SU-DHL-6 (cell line): Measurements from ENCODE around the gene TOP2B.

Experiments
- H2AFZ ChIP-seq: fragments of 200-600 bp; sonication (generic); 2 replicates; pipeline ENCODE4 v1.6.1; 2014; ENCODE audit warnings: low read depth, mild to moderate bottlenecking, moderate library complexity, mixed read lengths, antibody characterized with exemption, low read length; ENCODE audit not compliant: severe bottlenecking
- H3F3A ChIP-seq: fragments of 200-600 bp; shearing (Covaris generic); 2 replicates; pipeline ENCODE4 v1.6.0; 2016; ENCODE audit warnings: antibody characterized with exemption, mild to moderate bottlenecking; ENCODE audit not compliant: insufficient read depth
- H3K27ac ChIP-seq: fragments of 200-600 bp; sonication (generic); 2 replicates; pipeline ENCODE4 v1.5.1; 2016; ENCODE audit warnings: low read depth, mild to moderate bottlenecking, low read length, moderate library complexity, mixed read lengths
- H3K27me3 ChIP-seq: fragments of 200-600 bp; sonication (generic), shearing (Covaris generic); 2 replicates; pipeline ENCODE4 v1.6.0; 2014; ENCODE audit warnings: mild to moderate bottlenecking, low read length
- H3K36me3 ChIP-seq: fragments of 200-600 bp; sonication (generic); 2 replicates; pipeline ENCODE4 v1.6.1; 2014; ENCODE audit warnings: mild to moderate bottlenecking, low read length, mixed read lengths
- H3K4me2 ChIP-seq: fragments of 300-600, 200-600 bp; shearing (Covaris generic), sonication (generic); 2 replicates; pipeline ENCODE4 v1.6.0; 2014; ENCODE audit warnings: low read length, low read depth, mild to moderate bottlenecking; ENCODE audit not compliant: poor library complexity, severe bottlenecking
- H3K4me3 ChIP-seq: fragments of 200-600 bp; sonication (generic); 2 replicates; pipeline ENCODE4 v1.5.1; 2014; ENCODE audit warnings: antibody characterized with exemption, low read length, mild to moderate bottlenecking, mixed read lengths; ENCODE audit not compliant: insufficient read depth, poor library complexity, severe bottlenecking
- H3K79me2 ChIP-seq: fragments of 200-600 bp; sonication (generic); 2 replicates; pipeline ENCODE4 v1.6.1; 2014; ENCODE audit warnings: mild to moderate bottlenecking, low read length, moderate library complexity; ENCODE audit not compliant: insufficient read depth
- H3K9ac ChIP-seq: fragments of 200-600 bp; sonication (generic); 2 replicates; pipeline ENCODE4 v1.7.0; 2014; ENCODE audit warnings: mild to moderate bottlenecking, low read length
- H3K9me2 ChIP-seq: fragments of 200-600 bp; sonication (generic); replicated peaks from 2 replicates; pipeline ENCODE4 v1.6.1; 2014; ENCODE audit warnings: low read length; ENCODE audit not compliant: insufficient read depth
- H3K9me3 ChIP-seq: fragments of 200-600 bp; sonication (generic); 2 replicates; pipeline ENCODE4 v1.6.1; 2014; ENCODE audit warnings: low read length, mixed read lengths; ENCODE audit not compliant: insufficient read depth
- H4K20me1 ChIP-seq: fragments of 200-600 bp; sonication (generic); 2 replicates; pipeline ENCODE4 v1.6.1; 2014; ENCODE audit warnings: low read depth, mild to moderate bottlenecking, antibody characterized with exemption, low read length, moderate library complexity, mixed read lengths
- EZH2phosphoT487 ChIP-seq: fragments of 200-600 bp; sonication (generic), shearing (Covaris generic); conservative IDR thresholded peaks from 2 replicates; pipeline ENCODE4 v1.6.1; 2018; ENCODE audit warnings: mild to moderate bottlenecking, antibody characterized with exemption, low read length, moderate library complexity, mixed read lengths
- TF ChIP-seq, protein P1 (sequence below): fragments of 200-600 bp; sonication (generic); IDR thresholded peaks from one replicate; pipeline ENCODE4 v1.5.1; 2017; ENCODE audit warnings: antibody characterized with exemption, mild to moderate bottlenecking, low read length, moderate library complexity; ENCODE audit not compliant: insufficient read depth, poor library complexity, severe bottlenecking

The TOP2B gene

DNA sequence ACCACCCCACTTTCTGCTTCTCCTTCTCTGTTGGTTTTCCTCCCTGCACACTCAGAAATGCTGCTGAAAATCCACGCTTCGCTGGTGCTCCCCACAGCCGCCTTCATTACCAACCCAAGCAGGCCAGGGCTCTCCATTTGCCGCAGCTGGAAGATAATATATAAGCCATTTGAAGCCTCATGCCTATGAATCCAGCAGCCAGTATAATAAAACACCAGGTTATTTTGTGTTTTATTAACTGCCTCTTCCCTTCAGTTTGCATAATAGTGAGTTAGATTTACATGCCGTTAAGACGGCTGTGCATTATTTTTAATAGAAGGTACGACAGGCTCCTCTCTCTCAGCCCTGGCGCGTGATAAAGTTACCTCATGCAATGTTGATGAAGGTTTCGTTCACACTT lies 86.6 kb downstream of the TOP2B start:
- Histone ChIP-seq H3K9ac (no peak overlapping the region), H3F3A (no peaks in the 10 kb centered on the region), H3K27me3 (no peaks in the 10 kb centered on the region), H3K4me2 (no peak overlapping the region), H3K9me3 (no peaks in the 10 kb centered on the region), H3K79me2 (no peaks in the 10 kb centered on the region), H3K27ac (no peak overlapping the region), H3K4me3 (no peak overlapping the region), H4K20me1 (no peaks in the 10 kb centered on the region), H3K36me3 (no peaks in the 10 kb centered on the region), H2AFZ (no peak overlapping the region), H3K9me2 (no peaks in the 10 kb centered on the region)
- TF ChIP-seq, protein P1, sequence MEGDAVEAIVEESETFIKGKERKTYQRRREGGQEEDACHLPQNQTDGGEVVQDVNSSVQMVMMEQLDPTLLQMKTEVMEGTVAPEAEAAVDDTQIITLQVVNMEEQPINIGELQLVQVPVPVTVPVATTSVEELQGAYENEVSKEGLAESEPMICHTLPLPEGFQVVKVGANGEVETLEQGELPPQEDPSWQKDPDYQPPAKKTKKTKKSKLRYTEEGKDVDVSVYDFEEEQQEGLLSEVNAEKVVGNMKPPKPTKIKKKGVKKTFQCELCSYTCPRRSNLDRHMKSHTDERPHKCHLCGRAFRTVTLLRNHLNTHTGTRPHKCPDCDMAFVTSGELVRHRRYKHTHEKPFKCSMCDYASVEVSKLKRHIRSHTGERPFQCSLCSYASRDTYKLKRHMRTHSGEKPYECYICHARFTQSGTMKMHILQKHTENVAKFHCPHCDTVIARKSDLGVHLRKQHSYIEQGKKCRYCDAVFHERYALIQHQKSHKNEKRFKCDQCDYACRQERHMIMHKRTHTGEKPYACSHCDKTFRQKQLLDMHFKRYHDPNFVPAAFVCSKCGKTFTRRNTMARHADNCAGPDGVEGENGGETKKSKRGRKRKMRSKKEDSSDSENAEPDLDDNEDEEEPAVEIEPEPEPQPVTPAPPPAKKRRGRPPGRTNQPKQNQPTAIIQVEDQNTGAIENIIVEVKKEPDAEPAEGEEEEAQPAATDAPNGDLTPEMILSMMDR, result no peak
- no peak for TF ChIP-seq EZH2phosphoT487

- Histone ChIP-seq H3K4me2 (no peak overlapping the region), H3F3A (no peaks in the 10 kb centered on the region), H3K9ac (no peak overlapping the region), H3K9me3 (no peaks in the 10 kb centered on the region), H4K20me1 (no peaks in the 10 kb centered on the region), H3K27ac (no peak overlapping the region), H2AFZ (no peak overlapping the region), H3K4me3 (no peak overlapping the region), H3K79me2 (no peaks in the 10 kb centered on the region), H3K9me2 (no peaks in the 10 kb centered on the region), H3K36me3 (no peaks in the 10 kb centered on the region), H3K27me3 (no peaks in the 10 kb centered on the region)
- TF ChIP-seq, protein P1, result no peak
- no peak for TF ChIP-seq EZH2phosphoT487
These were observed 87.8 kb downstream of the TOP2B start for GRCh38 chr3:25576831-25577454.

DNA sequence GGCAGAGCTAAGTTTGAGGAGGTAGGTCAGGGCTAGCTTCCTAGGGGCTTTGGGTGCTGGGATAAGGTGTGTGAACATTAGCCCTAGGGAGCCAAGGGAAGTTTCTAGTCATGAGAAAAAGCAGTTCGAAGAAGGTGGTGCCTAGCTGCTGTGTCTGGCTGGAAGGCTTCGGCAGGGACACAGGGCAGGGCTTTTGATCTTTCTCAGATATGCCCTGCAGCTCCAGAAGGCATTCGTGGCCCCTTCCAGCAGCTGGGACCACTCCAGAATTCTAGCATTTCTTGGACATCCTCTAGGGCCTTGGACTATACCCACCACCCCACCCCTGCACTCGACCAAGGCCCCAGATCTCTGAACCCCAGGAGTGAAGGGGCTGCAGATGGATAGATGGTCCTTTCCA lies 88.6 kb downstream of the TOP2B start:
- H3K27ac ChIP-seq, result no peak overlapping the region
- H3F3A ChIP-seq, result no peaks in the 10 kb centered on the region
- H4K20me1 ChIP-seq, result no peaks in the 10 kb centered on the region
- H2AFZ ChIP-seq, result no peak overlapping the region
- H3K4me3 ChIP-seq, result no peak overlapping the region
- H3K4me2 ChIP-seq, result no peak overlapping the region
- no peak for TF ChIP-seq EZH2phosphoT487
- TF ChIP-seq, protein P1, result no peak
- H3K79me2 ChIP-seq, result no peaks in the 10 kb centered on the region
- H3K9me3 ChIP-seq, result no peaks in the 10 kb centered on the region
- H3K36me3 ChIP-seq, result no peaks in the 10 kb centered on the region
- H3K9ac ChIP-seq, result no peak overlapping the region
- no peaks in the 10 kb centered on the region for H3K27me3 ChIP-seq
- no peaks in the 10 kb centered on the region for H3K9me2 ChIP-seq
